Mammary epithelial cell (primary cell): ENCODE measurements around the gene TGFA.

Source experiments
- EZH2 ChIP-seq: IDR thresholded peaks from 2 replicates; pipeline ENCODE4 v1.6.1; 2012; ENCODE audit warnings: low read length, inconsistent platforms, borderline replicate concordance
- TF ChIP-seq, protein P1 (sequence below), 2 donors: IDR thresholded peaks in 1 of 2; conservative IDR thresholded peaks in 1 of 2; 2 replicates each; pipeline ENCODE4 v1.5.1; 2011 to 2012; ENCODE audit warnings: inconsistent platforms in 2 of 2, low read length in 2 of 2, mild to moderate bottlenecking in 2 of 2, control low read depth in 1 of 2, low read depth in 1 of 2; ENCODE audit not compliant: insufficient read depth in 1 of 2; ENCODE audit errors: extremely low read depth in 1 of 2

- TF ChIP-seq, protein P1, sequence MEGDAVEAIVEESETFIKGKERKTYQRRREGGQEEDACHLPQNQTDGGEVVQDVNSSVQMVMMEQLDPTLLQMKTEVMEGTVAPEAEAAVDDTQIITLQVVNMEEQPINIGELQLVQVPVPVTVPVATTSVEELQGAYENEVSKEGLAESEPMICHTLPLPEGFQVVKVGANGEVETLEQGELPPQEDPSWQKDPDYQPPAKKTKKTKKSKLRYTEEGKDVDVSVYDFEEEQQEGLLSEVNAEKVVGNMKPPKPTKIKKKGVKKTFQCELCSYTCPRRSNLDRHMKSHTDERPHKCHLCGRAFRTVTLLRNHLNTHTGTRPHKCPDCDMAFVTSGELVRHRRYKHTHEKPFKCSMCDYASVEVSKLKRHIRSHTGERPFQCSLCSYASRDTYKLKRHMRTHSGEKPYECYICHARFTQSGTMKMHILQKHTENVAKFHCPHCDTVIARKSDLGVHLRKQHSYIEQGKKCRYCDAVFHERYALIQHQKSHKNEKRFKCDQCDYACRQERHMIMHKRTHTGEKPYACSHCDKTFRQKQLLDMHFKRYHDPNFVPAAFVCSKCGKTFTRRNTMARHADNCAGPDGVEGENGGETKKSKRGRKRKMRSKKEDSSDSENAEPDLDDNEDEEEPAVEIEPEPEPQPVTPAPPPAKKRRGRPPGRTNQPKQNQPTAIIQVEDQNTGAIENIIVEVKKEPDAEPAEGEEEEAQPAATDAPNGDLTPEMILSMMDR (conservative IDR thresholded peaks at IDR 0.05 in 1 of 2, IDR thresholded peaks at IDR 0.05 in 1 of 2; ENCODE audit: extremely low read depth in 1 of 2, insufficient read depth in 1 of 2, low read depth in 1 of 2, low read length in 2 of 2) = no peak
- TF ChIP-seq EZH2 = no peak
These were observed 2.5 kb downstream of the TGFA start for GRCh38 chr2:70551167-70551566.
